NCI-H2029 treated with DMSO at 0.1 percent for 48 hours (cell line): ENCODE results near the gene MAD2L1BP.

Experiments
- DNase-seq: peaks from one replicate; lab custom pipeline; 2025; lab: John Stamatoyannopoulos, UW

Gene MAD2L1BP

DNA sequence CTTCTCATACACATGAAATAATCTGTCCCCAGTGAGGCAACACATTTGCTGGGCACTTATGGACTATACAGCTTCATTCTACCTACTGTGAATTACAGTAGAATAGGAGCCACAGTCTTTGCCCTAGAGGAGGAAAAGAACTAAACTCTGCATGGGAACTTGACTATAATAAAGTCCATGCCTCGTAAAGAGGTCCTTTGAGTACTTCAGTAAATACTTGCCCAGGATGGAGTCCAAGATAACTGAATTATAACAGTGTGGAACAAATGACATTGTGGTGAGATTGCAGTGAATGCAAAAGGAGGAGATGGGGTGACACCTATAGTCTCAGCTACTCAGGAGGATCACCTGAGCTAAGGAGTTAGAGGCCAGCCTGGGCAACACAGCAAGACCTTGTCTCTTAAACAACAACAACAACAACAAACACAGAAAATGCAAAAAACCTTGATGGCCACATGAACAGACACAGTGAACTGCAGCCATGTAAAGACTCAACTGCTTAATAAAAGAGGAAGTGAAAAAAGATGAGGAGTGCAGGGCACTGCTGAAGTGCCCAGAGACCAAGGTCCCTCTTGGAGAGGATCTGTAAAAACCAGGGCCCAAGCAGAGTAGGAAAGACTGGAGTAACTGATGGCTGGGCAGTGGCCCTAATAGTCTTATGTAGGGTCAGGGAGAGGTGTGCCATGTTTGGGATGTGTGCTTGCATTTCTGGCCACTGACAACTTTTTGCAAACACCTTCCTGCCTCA is 48.2 kb downstream of the MAD2L1BP start:
- DNase-seq = no peak

DNA sequence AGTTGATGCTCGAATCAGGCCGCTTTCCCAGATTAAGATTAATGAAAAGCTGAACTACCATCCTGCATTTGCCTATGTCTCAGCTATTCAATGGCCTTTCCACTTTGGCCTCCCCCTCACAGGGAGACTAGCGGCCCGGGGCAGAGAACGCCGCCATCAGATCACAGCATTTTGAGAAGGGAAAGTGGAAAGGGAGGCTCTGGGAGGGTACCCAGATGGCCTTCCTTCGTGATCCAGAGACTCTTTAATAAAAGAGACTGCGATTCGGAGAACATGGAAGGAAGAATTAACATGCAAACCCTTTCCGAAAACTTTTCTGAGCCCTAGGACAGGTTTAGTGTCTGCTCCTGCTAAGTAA is 51.4 kb downstream of the MAD2L1BP start:
- DNase-seq = no peak

DNA sequence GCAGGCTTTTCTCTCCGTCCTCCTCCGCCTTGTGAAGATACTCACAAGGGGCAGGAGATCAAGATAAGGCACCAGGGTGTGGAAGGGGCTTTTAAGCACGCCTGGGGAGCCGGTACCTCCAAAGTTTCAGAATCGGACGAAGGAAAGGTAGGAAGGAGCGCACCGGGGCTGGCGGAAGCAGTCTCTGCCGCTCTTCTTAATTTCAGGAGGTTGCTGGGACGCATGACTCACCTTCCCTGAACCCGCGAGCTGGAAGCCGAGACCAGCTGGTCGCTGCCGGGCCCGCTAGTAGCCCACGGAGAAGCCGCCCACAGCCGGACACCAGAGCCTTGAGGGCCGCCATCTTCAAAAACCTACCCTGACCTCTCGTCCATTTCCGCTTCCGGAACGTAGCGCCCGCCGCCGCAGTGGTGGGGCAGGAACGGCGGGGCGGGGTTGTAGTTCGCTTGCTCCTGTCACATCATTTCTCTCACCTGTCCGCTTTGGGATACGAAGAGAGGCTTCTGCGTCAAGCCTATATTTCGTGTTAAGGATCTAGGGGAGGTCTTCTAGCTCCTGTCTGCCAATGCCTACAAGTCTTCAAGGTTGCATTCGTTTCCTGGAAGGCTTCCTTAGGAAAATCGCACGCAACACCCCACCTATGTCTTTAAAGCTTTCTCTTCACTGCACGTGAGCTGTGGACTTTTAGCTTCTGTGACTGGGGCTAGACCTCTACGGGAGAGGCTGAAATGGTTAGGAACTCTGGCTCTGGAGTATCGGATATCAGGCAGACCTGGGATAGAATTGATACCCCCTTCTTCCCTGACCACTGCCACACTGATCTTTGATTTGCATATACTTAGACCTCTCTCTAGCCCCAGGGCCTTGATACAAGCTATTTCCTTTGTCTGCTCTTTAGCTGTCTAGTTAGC is 52.1 kb downstream of the MAD2L1BP start, which contains the start of gene MRPS18A:
TSS of gene MRPS18A (minus strand) at position 355 of the 911 bp plus-strand sequence. CDS start at position 343, 12 bp downstream.
- peak; percentile 72 for DNase-seq

DNA sequence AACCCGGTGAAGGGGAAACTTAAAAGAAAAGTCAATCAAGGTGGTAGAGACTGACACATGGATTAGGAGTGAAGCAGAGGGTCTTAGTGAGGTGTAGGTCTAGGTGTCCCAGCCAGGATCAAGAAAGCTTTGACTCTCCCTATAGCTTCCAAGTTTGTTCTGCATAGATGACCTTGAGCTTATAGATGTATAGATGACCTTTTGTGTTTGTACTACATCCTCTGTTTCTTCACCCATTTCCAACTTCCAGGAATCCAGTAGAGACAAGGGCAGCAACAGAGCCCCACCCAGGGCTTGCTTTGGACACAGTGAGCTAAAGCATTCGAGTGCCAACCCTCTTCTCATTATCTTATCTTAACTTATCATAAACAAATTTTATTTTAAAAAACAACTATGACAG is 53.8 kb downstream of the MAD2L1BP start:
- DNase-seq = no peak
